MM.1S (cell line): ENCODE measurements around the gene EMILIN1.

Experiments used
- CTCF ChIP-seq: fragments of 300-600 bp; sonication (generic); IDR thresholded peaks from 2 replicates; pipeline ENCODE4 v1.5.1; 2016; ENCODE audit warnings: antibody characterized with exemption, low read length, mixed read lengths
- EZH2phosphoT487 ChIP-seq: fragments of 300-600 bp; sonication (generic); IDR thresholded peaks from 2 replicates; pipeline ENCODE4 v1.6.1; 2018; ENCODE audit warnings: antibody characterized with exemption, low read length

GRCh38 chr2:27130396-27130795 is 52.0 kb downstream of the EMILIN1 start:
- TF ChIP-seq CTCF (no peak), EZH2phosphoT487 (no peak)
